SK-N-SH treated with all-trans-retinoic acid at 6 μM for 48 hours (cell line): Measurements from ENCODE around the gene TECR.

Source experiments
- ARNTL ChIP-seq: fragments of 450-650 bp; formaldehyde crosslinking; IDR thresholded peaks from 2 replicates; pipeline ENCODE4 v1.5.0; 2020; ENCODE audit warnings: low read depth, mild to moderate bottlenecking, moderate library complexity, borderline replicate concordance
- CREB5 ChIP-seq: fragments of 250-450 bp; sonication (Bioruptor Pico); IDR thresholded peaks from 2 replicates; pipeline ENCODE4 v1.5.1; 2020; ENCODE audit warnings: low read depth, mild to moderate bottlenecking, moderate library complexity
- CSDC2 ChIP-seq: fragments of 250-450 bp; sonication (Bioruptor Pico); IDR thresholded peaks from 2 replicates; pipeline ENCODE4 v1.5.0; 2020; ENCODE audit warnings: mild to moderate bottlenecking, moderate library complexity
- CSRNP3 ChIP-seq: fragments of 250-450 bp; sonication (Bioruptor Pico); IDR thresholded peaks from 2 replicates; pipeline ENCODE4 v1.5.1; 2021; ENCODE audit warnings: mild to moderate bottlenecking, moderate library complexity
- ESRRG ChIP-seq: fragments of 250-450 bp; sonication (Bioruptor Pico); IDR thresholded peaks from 2 replicates; pipeline ENCODE4 v1.6.1; 2021; ENCODE audit warnings: mild to moderate bottlenecking
- GLIS3 ChIP-seq: fragments of 250-450 bp; sonication (Bioruptor Pico); IDR thresholded peaks from 2 replicates; pipeline ENCODE4 v1.5.0; 2020; ENCODE audit warnings: mild to moderate bottlenecking, moderate library complexity
- ISL1 ChIP-seq: fragments of 250-450 bp; sonication (Bioruptor Pico); IDR thresholded peaks from 2 replicates; pipeline ENCODE4 v2.1.2; 2022; ENCODE audit warnings: mild to moderate bottlenecking, moderate library complexity
- PATZ1 ChIP-seq: fragments of 250-450 bp; sonication (Bioruptor Pico); IDR thresholded peaks from 2 replicates; pipeline ENCODE4 v1.8.0; 2020; ENCODE audit warnings: mild to moderate bottlenecking, moderate library complexity, borderline replicate concordance
- PPARA ChIP-seq: fragments of 250-450 bp; sonication (Bioruptor Pico); IDR thresholded peaks from 2 replicates; pipeline ENCODE4 v1.5.0; 2020; ENCODE audit warnings: mild to moderate bottlenecking, borderline replicate concordance
- TCF4 ChIP-seq: fragments of 250-450 bp; sonication (Bioruptor Pico); IDR thresholded peaks from 2 replicates; pipeline ENCODE4 v1.8.0; 2021; ENCODE audit warnings: mild to moderate bottlenecking, moderate library complexity, borderline replicate concordance
- ZFP3 ChIP-seq: fragments of 250-450 bp; sonication (Bioruptor Pico); IDR thresholded peaks from 2 replicates; pipeline ENCODE4 v1.5.0; 2020; ENCODE audit warnings: mild to moderate bottlenecking, moderate library complexity
- ZNF565 ChIP-seq: fragments of 450-650 bp; formaldehyde crosslinking; conservative IDR thresholded peaks from 2 replicates; pipeline ENCODE4 v1.5.0; 2020; ENCODE audit warnings: low read depth, mild to moderate bottlenecking, moderate library complexity

- no peak for TF ChIP-seq ESRRG
- TF ChIP-seq PATZ1 (CRISPR knock-in tag), result no peak
- TF ChIP-seq CREB5, result no peak
- TF ChIP-seq CSDC2 (CRISPR knock-in tag), result no peak
- TF ChIP-seq ZNF565 (CRISPR knock-in tag), result no peak
- TF ChIP-seq PPARA (CRISPR knock-in tag), result no peak
- TF ChIP-seq ISL1, result no peak
- no peak for TF ChIP-seq TCF4
- TF ChIP-seq GLIS3 (CRISPR knock-in tag), result no peak
- no peak for TF ChIP-seq ZFP3
- TF ChIP-seq ARNTL (CRISPR knock-in tag), result no peak
- no peak for TF ChIP-seq CSRNP3
Measured at GRCh38 chr19:14582894-14583340, 53.5 kb downstream of the TECR start, which contains the start of gene CLEC17A.
